Skeletal muscle satellite cell (primary cell): ENCODE results near the gene MTUS2.

ENCODE experiments used
- H3K27me3 ChIP-seq: 2 replicates; pipeline ENCODE4 v1.7.0; 2013; ENCODE audit warnings: low read length; ENCODE audit not compliant: control insufficient read depth, insufficient read depth
- H3K36me3 ChIP-seq: 2 replicates; pipeline ENCODE4 v1.7.0; 2013; ENCODE audit warnings: mild to moderate bottlenecking, control low read depth, low read length; ENCODE audit not compliant: insufficient read depth
- H3K4me1 ChIP-seq: 2 replicates; pipeline ENCODE4 v1.7.0; 2013; ENCODE audit warnings: low read length; ENCODE audit not compliant: control insufficient read depth, insufficient read depth
- H3K4me2 ChIP-seq: 2 replicates; pipeline ENCODE4 v1.7.0; 2013; ENCODE audit warnings: mild to moderate bottlenecking, low read length
- H3K4me3 ChIP-seq: 2 replicates; pipeline ENCODE4 v1.7.0; 2013; ENCODE audit warnings: low read length
- H3K9ac ChIP-seq: 2 replicates; pipeline ENCODE4 v1.7.0; 2013; ENCODE audit warnings: mild to moderate bottlenecking, low read depth, low read length, moderate library complexity
- H3K9me3 ChIP-seq: replicated peaks from 2 replicates; pipeline ENCODE4 v1.7.0; 2013; ENCODE audit warnings: mild to moderate bottlenecking, control low read depth, low read length

Gene MTUS2

GRCh38 chr13:29115842-29116241 is 295.7 kb downstream of the MTUS2 start:
- H3K9me3 ChIP-seq: no peaks in the 10 kb centered on the region
- no peak overlapping the region for H3K4me2 ChIP-seq
- H3K36me3 ChIP-seq: no peaks in the 10 kb centered on the region
- no peaks in the 10 kb centered on the region for H3K27me3 ChIP-seq
- no peak overlapping the region for H3K4me3 ChIP-seq
- H3K9ac ChIP-seq: no peak overlapping the region
- H3K4me1 ChIP-seq: no peaks in the 10 kb centered on the region

DNA sequence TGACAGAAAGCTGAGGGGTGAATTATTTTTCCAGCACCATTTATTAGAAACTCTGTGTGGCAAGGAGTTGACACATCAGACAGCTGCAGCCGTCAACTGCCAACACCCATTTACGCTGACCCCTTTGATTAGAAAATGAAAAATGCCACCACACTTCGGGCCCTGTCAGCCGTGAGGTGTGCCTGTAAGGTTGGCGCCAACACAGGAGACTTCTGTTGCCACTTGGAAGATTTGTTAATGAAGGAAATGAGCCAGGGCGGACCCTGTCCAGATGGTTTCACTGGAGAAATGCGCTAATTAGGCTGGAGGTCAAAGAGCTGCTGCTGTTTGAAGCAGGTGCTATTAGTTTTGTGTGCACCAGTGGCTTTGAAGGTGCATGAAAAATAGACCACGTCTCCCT is 297.5 kb downstream of the MTUS2 start:
- Histone ChIP-seq H3K36me3 (no peaks in the 10 kb centered on the region), H3K4me2 (no peak overlapping the region), H3K4me1 (no peaks in the 10 kb centered on the region)

GRCh38 chr13:29118471-29118870 is 298.3 kb downstream of the MTUS2 start:
- no peaks in the 10 kb centered on the region for H3K9me3 ChIP-seq
- no peaks in the 10 kb centered on the region for H3K36me3 ChIP-seq
- H3K4me2 ChIP-seq: no peak overlapping the region
- no peaks in the 10 kb centered on the region for H3K4me1 ChIP-seq
- no peak overlapping the region for H3K4me3 ChIP-seq
- no peaks in the 10 kb centered on the region for H3K27me3 ChIP-seq
- H3K9ac ChIP-seq: no peak overlapping the region

More for the DNA sequence above, 297.5 kb downstream of the MTUS2 start:
- Histone ChIP-seq H3K9ac (no peak overlapping the region), H3K4me3 (no peak overlapping the region), H3K9me3 (no peaks in the 10 kb centered on the region), H3K27me3 (no peaks in the 10 kb centered on the region)

- Histone ChIP-seq H3K36me3 (no peaks in the 10 kb centered on the region), H3K9ac (no peak overlapping the region), H3K4me2 (no peak overlapping the region), H3K27me3 (no peaks in the 10 kb centered on the region), H3K4me1 (no peaks in the 10 kb centered on the region), H3K9me3 (no peaks in the 10 kb centered on the region), H3K4me3 (no peak overlapping the region)
Measured at GRCh38 chr13:29125191-29125933, 305.2 kb downstream of the MTUS2 start.

GRCh38 chr13:29125934-29126424 is 305.8 kb downstream of the MTUS2 start:
- no peaks in the 10 kb centered on the region for H3K36me3 ChIP-seq
- H3K4me2 ChIP-seq: no peak overlapping the region
- H3K9ac ChIP-seq: no peak overlapping the region
- H3K9me3 ChIP-seq: no peaks in the 10 kb centered on the region
- no peaks in the 10 kb centered on the region for H3K27me3 ChIP-seq
- no peaks in the 10 kb centered on the region for H3K4me1 ChIP-seq
- H3K4me3 ChIP-seq: no peak overlapping the region

DNA sequence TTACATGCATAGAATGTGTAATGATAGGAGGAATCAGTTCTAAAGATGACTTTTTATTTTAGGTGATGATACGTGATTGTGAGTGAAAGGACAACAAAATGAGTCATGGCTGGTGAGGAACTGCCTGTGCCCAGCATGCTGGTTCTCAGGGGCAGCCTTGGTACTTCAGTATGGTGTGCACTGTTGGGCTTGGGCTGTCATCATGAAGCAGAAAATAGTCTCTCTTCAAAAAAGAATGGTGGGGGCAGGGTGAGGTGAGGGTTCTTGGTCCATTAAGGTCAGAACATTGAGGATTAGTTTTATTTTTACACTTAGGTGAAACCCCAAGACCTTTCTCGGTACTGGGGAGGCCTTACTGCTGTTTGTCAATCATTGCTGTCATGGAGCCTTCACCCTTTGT is 309.5 kb downstream of the MTUS2 start:
- no peak overlapping the region for H3K4me3 ChIP-seq
- H3K27me3 ChIP-seq: no peaks in the 10 kb centered on the region
- H3K4me1 ChIP-seq: no peaks in the 10 kb centered on the region
- no peaks in the 10 kb centered on the region for H3K9me3 ChIP-seq
- H3K36me3 ChIP-seq: no peaks in the 10 kb centered on the region
- H3K4me2 ChIP-seq: no peak overlapping the region
- H3K9ac ChIP-seq: no peak overlapping the region

DNA sequence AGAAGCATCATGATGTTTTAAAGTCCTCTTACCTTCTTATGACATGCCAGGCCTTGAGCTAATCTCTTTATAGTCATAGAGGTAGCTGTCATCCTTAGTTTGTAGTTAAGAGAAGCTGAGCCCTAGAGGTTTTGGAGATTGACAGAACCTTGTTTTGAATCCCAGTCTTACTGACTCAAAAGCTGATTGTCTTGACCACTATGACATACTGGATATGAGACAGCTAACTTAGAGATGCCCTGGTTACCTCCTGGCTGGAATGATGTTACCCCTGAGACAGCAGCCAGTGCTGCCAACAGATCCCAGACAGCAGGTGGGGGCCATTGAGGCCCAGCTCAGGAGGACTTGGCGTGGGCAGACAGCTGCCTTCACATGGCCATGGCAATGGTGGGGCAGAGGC is 311.0 kb downstream of the MTUS2 start:
- Histone ChIP-seq H3K36me3 (no peaks in the 10 kb centered on the region), H3K9me3 (peaks cover 2% of the 10 kb centered on the region), H3K4me1 (no peaks in the 10 kb centered on the region), H3K9ac (no peak overlapping the region), H3K4me3 (no peak overlapping the region), H3K27me3 (no peaks in the 10 kb centered on the region), H3K4me2 (no peak overlapping the region)

DNA sequence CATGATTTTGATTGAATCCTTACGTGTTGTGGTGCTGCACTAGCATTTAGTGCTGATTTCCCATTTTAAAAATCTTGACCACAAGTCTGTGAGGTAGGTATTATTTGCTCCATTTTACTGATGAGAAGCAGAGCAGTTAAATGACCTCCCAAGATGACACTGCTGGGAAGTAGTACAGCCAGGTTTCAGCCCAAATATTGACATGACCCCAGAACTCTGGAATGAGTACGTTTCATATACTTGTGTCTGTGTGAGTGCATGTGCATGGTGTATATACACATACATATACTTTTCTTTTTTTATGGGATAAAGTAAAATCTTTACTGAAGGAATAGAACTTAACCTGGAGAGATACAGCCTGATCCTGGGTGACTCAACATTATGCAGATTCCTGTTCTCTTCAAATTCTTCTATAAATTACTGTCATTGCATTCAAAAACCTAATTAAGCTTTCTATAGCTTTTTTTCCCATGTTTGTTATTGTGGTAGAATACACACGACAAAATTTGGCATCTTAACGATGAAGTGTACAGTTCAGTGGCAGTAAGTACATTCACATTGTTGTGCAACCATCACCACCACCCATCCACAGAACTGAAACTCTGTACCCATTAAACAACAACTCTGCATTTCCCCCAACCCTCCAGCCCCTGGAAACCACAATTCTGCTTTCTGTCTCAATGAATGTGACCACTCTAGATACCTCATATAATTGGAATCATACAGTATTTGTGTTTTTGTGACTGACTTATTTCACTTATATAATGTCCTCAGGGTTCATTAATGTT is 311.9 kb downstream of the MTUS2 start:
- Histone ChIP-seq H3K4me3 (no peak overlapping the region), H3K4me1 (no peaks in the 10 kb centered on the region), H3K36me3 (no peaks in the 10 kb centered on the region), H3K27me3 (no peaks in the 10 kb centered on the region), H3K9ac (no peak overlapping the region), H3K9me3 (peaks cover 9% of the 10 kb centered on the region), H3K4me2 (no peak overlapping the region)

- H3K9me3 ChIP-seq: peaks cover 9% of the 10 kb centered on the region
- H3K4me1 ChIP-seq: peaks cover 6% of the 10 kb centered on the region
- H3K4me3 ChIP-seq: no peak overlapping the region
- no peak overlapping the region for H3K4me2 ChIP-seq
- no peaks in the 10 kb centered on the region for H3K27me3 ChIP-seq
- H3K36me3 ChIP-seq: no peaks in the 10 kb centered on the region
- no peak overlapping the region for H3K9ac ChIP-seq
Measured at GRCh38 chr13:29136341-29136740, 316.2 kb downstream of the MTUS2 start.

DNA sequence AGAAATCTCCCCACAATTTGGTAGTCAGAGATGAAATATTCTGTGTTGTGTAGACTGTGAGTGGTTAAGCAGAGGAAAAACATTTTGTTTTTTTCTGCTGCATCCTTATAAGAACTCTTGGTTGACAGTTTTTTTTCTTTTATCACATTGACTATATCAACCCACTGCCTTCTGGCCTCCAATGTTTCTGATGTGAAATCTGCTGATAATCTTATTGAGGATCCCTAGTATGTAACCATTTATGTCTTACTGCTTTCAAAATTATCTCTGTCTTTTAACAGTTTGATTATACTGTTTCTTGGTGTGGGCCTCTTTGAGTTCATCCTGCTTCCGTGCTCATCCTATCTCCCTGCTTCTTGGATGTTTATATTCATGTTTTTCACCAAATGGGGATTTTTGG is 316.9 kb downstream of the MTUS2 start:
- Histone ChIP-seq H3K4me1 (peaks cover 6% of the 10 kb centered on the region), H3K36me3 (no peaks in the 10 kb centered on the region), H3K27me3 (no peaks in the 10 kb centered on the region), H3K9me3 (peaks cover 9% of the 10 kb centered on the region), H3K4me2 (no peak overlapping the region), H3K4me3 (no peak overlapping the region), H3K9ac (no peak overlapping the region)

DNA sequence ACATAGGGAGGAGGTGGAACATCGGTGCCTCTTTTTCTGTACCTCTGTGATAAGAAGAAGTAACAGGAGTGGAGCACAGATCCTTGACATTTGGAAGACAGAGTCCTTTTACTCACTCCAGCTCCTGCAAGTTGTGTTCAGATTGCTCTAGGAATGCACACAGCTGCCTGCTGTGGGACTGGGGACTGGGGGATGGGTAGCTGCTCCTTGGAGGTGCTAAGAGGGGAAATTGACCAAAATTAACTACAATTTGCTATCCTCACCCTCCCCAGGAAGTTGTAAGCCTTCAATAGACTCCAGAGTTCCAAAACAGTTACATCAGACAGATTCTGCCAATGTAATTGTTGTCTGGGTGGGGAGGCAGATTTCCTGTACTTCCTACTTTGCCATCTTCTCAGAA is 317.9 kb downstream of the MTUS2 start:
- Histone ChIP-seq H3K4me2 (no peak overlapping the region), H3K9me3 (peaks cover 9% of the 10 kb centered on the region), H3K27me3 (no peaks in the 10 kb centered on the region), H3K4me3 (no peak overlapping the region), H3K36me3 (no peaks in the 10 kb centered on the region), H3K4me1 (peaks cover 6% of the 10 kb centered on the region), H3K9ac (no peak overlapping the region)
